HEK293 (cell line): ENCODE data around the gene SLC7A1.

Experiments used
- CTCF ChIA-PET: fragments of 350-600 bp; formaldehyde crosslinking; extraction: SDS; loops from one replicate; lab custom pipeline; 2021; ENCODE audit warnings: antibody characterized with exemption; lab: Yijun Ruan, JAX
- POLR2A ChIA-PET: fragments of 300-600 bp; formaldehyde crosslinking; extraction: SDS; loops from one replicate; lab custom pipeline; 2020; ENCODE audit warnings: antibody characterized with exemption, inconsistent platforms; lab: Yijun Ruan, JAX
- H3K27ac ChIP-seq: fragments of 200-500 bp; sonication (Bioruptor generic); 2 replicates; pipeline ENCODE4 v1.5.1; 2014; ENCODE audit warnings: low read depth, low read length, control low read depth, inconsistent platforms; ENCODE audit errors: extremely low read depth
- H3K36me3 ChIP-seq, 2 experiments: fragments of 200-500 bp in 1 of 2; sonication (Bioruptor generic) in 1 of 2; 1 replicate in 1 of 2; 2 replicates in 1 of 2; pipeline ENCODE4 v1.5.1; 2014 to 2017; ENCODE audit warnings: inconsistent platforms in 2 of 2, low read length in 2 of 2; ENCODE audit not compliant: control insufficient read depth in 2 of 2, insufficient read depth in 1 of 2
- H3K4me1 ChIP-seq: fragments of 200-500 bp; sonication (Bioruptor generic); 2 replicates; pipeline ENCODE4 v1.5.1; 2014; ENCODE audit warnings: mild to moderate bottlenecking, low read length, inconsistent platforms; ENCODE audit not compliant: control insufficient read depth, insufficient read depth
- H3K4me3 ChIP-seq: 2 replicates; pipeline ENCODE4 v1.5.1; 2011; ENCODE audit warnings: low read depth, mild to moderate bottlenecking, control low read depth, low read length, moderate library complexity
- H3K9me3 ChIP-seq: fragments of 200-500 bp; sonication (Bioruptor generic); 2 replicates; pipeline ENCODE4 v1.5.1; 2014; ENCODE audit warnings: low read depth, low read length, inconsistent platforms; ENCODE audit not compliant: control insufficient read depth, insufficient read depth
- EGR2 ChIP-seq: fragments of 450-650 bp; formaldehyde crosslinking; IDR thresholded peaks from 2 replicates; pipeline ENCODE4 v1.5.1; 2016; ENCODE audit warnings: low read depth, missing biosample characterization, missing genetic modification characterization
- SCRT2 ChIP-seq: fragments of 450-650 bp; formaldehyde crosslinking; IDR thresholded peaks from 2 replicates; pipeline ENCODE4 v1.5.1; 2016; ENCODE audit warnings: missing biosample characterization, missing genetic modification characterization
- SETDB1 ChIP-seq: IDR thresholded peaks from one replicate; pipeline ENCODE4 v1.6.1; 2017; ENCODE audit warnings: mild to moderate bottlenecking, low read length, moderate library complexity, mixed read lengths; ENCODE audit not compliant: insufficient read length
- TRIM28 ChIP-seq: IDR thresholded peaks from 2 replicates; pipeline ENCODE4 v1.6.1; 2011; ENCODE audit warnings: low read length, control low read depth, borderline replicate concordance
- WT1 ChIP-seq: fragments of 450-650 bp; formaldehyde crosslinking; IDR thresholded peaks from 2 replicates; pipeline ENCODE4 v1.5.1; 2016; ENCODE audit warnings: missing biosample characterization, missing genetic modification characterization
- ZBTB21 ChIP-seq: fragments of 450-650 bp; formaldehyde crosslinking; IDR thresholded peaks from 2 replicates; pipeline ENCODE4 v1.5.1; 2017; ENCODE audit warnings: missing biosample characterization, missing genetic modification characterization
- ZFP69B ChIP-seq: fragments of 450-650 bp; formaldehyde crosslinking; IDR thresholded peaks from 2 replicates; pipeline ENCODE4 v1.5.1; 2016; ENCODE audit warnings: missing biosample characterization, missing genetic modification characterization
- ZIC2 ChIP-seq: fragments of 450-650 bp; formaldehyde crosslinking; IDR thresholded peaks from 2 replicates; pipeline ENCODE4 v1.5.1; 2016; ENCODE audit warnings: missing biosample characterization, missing genetic modification characterization
- ZNF10 ChIP-seq: fragments of 450-650 bp; formaldehyde crosslinking; IDR thresholded peaks from 2 replicates; pipeline ENCODE4 v1.5.1; 2017; ENCODE audit warnings: missing biosample characterization, missing genetic modification characterization
- ZNF214 ChIP-seq: fragments of 450-650 bp; formaldehyde crosslinking; IDR thresholded peaks from 2 replicates; pipeline ENCODE4 v1.5.1; 2017; ENCODE audit warnings: missing biosample characterization, mild to moderate bottlenecking, missing genetic modification characterization, borderline replicate concordance
- ZNF223 ChIP-seq: fragments of 450-650 bp; formaldehyde crosslinking; IDR thresholded peaks from 2 replicates; pipeline ENCODE4 v1.5.1; 2016; ENCODE audit warnings: missing biosample characterization, missing genetic modification characterization
- ZNF23 ChIP-seq: fragments of 450-650 bp; formaldehyde crosslinking; IDR thresholded peaks from 2 replicates; pipeline ENCODE4 v1.5.1; 2016; ENCODE audit warnings: missing biosample characterization, missing genetic modification characterization, borderline replicate concordance
- ZNF239 ChIP-seq: fragments of 450-650 bp; formaldehyde crosslinking; IDR thresholded peaks from 2 replicates; pipeline ENCODE4 v1.5.1; 2016; ENCODE audit warnings: missing biosample characterization, missing genetic modification characterization
- ZNF426 ChIP-seq: fragments of 450-650 bp; formaldehyde crosslinking; IDR thresholded peaks from 2 replicates; pipeline ENCODE4 v1.5.1; 2017; ENCODE audit warnings: missing biosample characterization, missing genetic modification characterization, mild to moderate bottlenecking, inconsistent platforms, moderate library complexity
- ZNF501 ChIP-seq: fragments of 450-650 bp; formaldehyde crosslinking; IDR thresholded peaks from 2 replicates; pipeline ENCODE4 v1.5.1; 2016; ENCODE audit warnings: missing biosample characterization, missing genetic modification characterization
- ZNF555 ChIP-seq: fragments of 450-650 bp; formaldehyde crosslinking; conservative IDR thresholded peaks from 2 replicates; pipeline ENCODE4 v1.5.1; 2017; ENCODE audit warnings: missing biosample characterization, mild to moderate bottlenecking, missing genetic modification characterization, inconsistent platforms
- ZNF596 ChIP-seq: fragments of 450-650 bp; IDR thresholded peaks from 2 replicates; pipeline ENCODE4 v1.5.0; 2018; ENCODE audit warnings: missing biosample characterization, mild to moderate bottlenecking, missing genetic modification characterization, moderate library complexity
- ZNF776 ChIP-seq: fragments of 450-650 bp; formaldehyde crosslinking; IDR thresholded peaks from 2 replicates; pipeline ENCODE4 v1.5.0; 2017; ENCODE audit warnings: missing biosample characterization, missing genetic modification characterization, borderline replicate concordance
- ZNF777 ChIP-seq: fragments of 450-650 bp; formaldehyde crosslinking; IDR thresholded peaks from 2 replicates; pipeline ENCODE4 v1.5.1; 2017; ENCODE audit warnings: missing biosample characterization, missing genetic modification characterization, borderline replicate concordance
- ZNF837 ChIP-seq: fragments of 450-650 bp; formaldehyde crosslinking; IDR thresholded peaks from 2 replicates; pipeline ENCODE4 v1.5.1; 2016; ENCODE audit warnings: missing biosample characterization, missing genetic modification characterization
- ZNF843 ChIP-seq: fragments of 450-650 bp; formaldehyde crosslinking; IDR thresholded peaks from 2 replicates; pipeline ENCODE4 v1.5.1; 2016; ENCODE audit warnings: missing biosample characterization, missing genetic modification characterization
- ZSCAN16 ChIP-seq: fragments of 450-650 bp; formaldehyde crosslinking; IDR thresholded peaks from 2 replicates; pipeline ENCODE4 v1.5.1; 2016; ENCODE audit warnings: missing biosample characterization, missing genetic modification characterization
- TF ChIP-seq, protein P1 (sequence below): fragments of 450-650 bp; formaldehyde crosslinking; IDR thresholded peaks from 2 replicates; pipeline ENCODE4 v1.5.1; 2016; ENCODE audit warnings: missing biosample characterization, missing genetic modification characterization
- TF ChIP-seq, protein P2 (sequence below): fragments of 450-650 bp; formaldehyde crosslinking; IDR thresholded peaks from 2 replicates; pipeline ENCODE4 v1.5.1; 2017; ENCODE audit warnings: missing biosample characterization, missing genetic modification characterization
- TF ChIP-seq, protein P3 (sequence below): fragments of 450-650 bp; formaldehyde crosslinking; IDR thresholded peaks from 2 replicates; pipeline ENCODE4 v1.5.1; 2016; ENCODE audit warnings: missing biosample characterization, missing genetic modification characterization
- TF ChIP-seq, protein P4 (sequence below): fragments of 450-650 bp; formaldehyde crosslinking; IDR thresholded peaks from 2 replicates; pipeline ENCODE4 v1.5.0; 2017; ENCODE audit warnings: missing biosample characterization, missing genetic modification characterization, borderline replicate concordance
- TF ChIP-seq, protein P5 (sequence below): fragments of 450-650 bp; formaldehyde crosslinking; IDR thresholded peaks from 2 replicates; pipeline ENCODE4 v1.5.1; 2016; ENCODE audit warnings: missing biosample characterization, missing genetic modification characterization

The SLC7A1 gene

DNA sequence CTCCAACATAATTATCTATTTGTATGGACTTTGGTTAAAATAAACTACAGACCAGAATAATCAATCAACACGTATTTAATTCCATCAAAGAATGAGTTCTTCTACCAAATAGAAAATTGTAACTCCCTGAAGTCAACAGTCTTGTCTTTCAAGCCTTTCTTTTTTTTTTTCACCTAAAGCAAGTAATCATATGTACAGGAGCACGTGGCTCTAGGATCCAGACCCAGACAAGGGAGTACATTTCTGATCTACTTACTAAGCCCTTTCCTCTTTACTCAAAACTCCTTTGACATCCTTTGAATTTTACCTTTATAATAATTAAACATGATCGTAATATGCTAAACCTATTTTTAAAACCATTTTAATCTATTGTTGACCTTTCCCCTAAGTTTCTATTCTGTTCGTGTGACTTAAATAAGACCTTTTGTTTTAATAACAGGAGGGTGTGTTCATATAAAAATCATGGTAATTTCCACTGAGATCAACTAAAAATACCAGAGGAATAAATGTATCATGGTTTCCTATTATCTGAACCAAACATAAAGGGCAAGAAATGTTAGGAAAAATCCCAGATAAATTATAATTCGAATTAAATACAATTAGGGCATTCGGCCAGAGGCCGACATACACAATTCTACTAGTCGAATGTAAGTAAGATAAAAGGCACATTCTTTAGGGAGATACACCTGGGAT lies 1.7 kb downstream of the SLC7A1 start (continued):
- TF ChIP-seq, protein P1, sequence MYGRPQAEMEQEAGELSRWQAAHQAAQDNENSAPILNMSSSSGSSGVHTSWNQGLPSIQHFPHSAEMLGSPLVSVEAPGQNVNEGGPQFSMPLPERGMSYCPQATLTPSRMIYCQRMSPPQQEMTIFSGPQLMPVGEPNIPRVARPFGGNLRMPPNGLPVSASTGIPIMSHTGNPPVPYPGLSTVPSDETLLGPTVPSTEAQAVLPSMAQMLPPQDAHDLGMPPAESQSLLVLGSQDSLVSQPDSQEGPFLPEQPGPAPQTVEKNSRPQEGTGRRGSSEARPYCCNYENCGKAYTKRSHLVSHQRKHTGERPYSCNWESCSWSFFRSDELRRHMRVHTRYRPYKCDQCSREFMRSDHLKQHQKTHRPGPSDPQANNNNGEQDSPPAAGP (tag by site-specific recombination) = no peak
- no peak for TF ChIP-seq ZNF223 (tag by site-specific recombination)
- no peak for TF ChIP-seq SCRT2 (tag by site-specific recombination)
- no peak for TF ChIP-seq ZSCAN16 (tag by site-specific recombination)
- TF ChIP-seq, protein P2, sequence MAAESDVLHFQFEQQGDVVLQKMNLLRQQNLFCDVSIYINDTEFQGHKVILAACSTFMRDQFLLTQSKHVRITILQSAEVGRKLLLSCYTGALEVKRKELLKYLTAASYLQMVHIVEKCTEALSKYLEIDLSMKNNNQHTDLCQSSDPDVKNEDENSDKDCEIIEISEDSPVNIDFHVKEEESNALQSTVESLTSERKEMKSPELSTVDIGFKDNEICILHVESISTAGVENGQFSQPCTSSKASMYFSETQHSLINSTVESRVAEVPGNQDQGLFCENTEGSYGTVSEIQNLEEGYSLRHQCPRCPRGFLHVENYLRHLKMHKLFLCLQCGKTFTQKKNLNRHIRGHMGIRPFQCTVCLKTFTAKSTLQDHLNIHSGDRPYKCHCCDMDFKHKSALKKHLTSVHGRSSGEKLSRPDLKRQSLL (tag by site-specific recombination) = no peak
- TF ChIP-seq, protein P3, sequence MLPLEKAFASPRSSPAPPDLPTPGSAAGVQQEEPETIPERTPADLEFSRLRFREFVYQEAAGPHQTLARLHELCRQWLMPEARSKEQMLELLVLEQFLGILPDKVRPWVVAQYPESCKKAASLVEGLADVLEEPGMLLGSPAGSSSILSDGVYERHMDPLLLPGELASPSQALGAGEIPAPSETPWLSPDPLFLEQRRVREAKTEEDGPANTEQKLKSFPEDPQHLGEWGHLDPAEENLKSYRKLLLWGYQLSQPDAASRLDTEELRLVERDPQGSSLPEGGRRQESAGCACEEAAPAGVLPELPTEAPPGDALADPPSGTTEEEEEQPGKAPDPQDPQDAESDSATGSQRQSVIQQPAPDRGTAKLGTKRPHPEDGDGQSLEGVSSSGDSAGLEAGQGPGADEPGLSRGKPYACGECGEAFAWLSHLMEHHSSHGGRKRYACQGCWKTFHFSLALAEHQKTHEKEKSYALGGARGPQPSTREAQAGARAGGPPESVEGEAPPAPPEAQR (tag by site-specific recombination) = no peak
- TF ChIP-seq ZNF837 (tag by site-specific recombination) = no peak
- no peak for TF ChIP-seq EGR2 (tag by site-specific recombination)
- TF ChIP-seq ZNF426 (tag by site-specific recombination) = no peak
- TF ChIP-seq, all 188 proteins: peak for 0

DNA sequence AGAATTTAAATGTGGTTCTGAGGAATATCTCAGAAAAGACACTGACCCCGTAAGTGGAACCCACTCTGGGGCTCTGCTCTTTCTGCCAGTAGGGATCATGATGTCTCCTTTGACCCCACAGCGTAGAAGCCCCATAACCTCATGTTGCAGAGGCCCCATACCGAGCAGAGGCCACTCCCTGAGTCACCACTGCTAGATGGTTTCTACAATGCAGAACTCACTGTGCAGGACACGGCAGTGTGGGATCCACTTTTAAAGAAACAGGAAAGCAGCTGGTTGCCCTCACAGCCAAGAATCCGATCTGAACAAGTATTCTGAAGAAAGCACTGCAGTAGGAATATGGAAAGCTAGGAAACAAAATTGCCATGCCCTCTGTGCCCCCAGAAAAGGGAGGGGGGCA lies 4.2 kb downstream of the SLC7A1 start:
- Histone ChIP-seq H3K4me1 (no peaks in the 10 kb centered on the region), H3K4me3 (no peak overlapping the region), H3K36me3 (peaks cover 0 to 9% of the 10 kb centered on the region in 2 experiments; a peak in 1 of 3 replicates), H3K27ac (no peak overlapping the region), H3K9me3 (no peaks in the 10 kb centered on the region)
- ChIA-PET POLR2A (no interaction called here), CTCF (interaction anchor here (0.6 to 0.7 kb wide), 2 partner anchors 45 to 253 kb away, joined by 3 read pairs; no protein-coding TSS in a partner anchor)
- TF ChIP-seq, protein P4, sequence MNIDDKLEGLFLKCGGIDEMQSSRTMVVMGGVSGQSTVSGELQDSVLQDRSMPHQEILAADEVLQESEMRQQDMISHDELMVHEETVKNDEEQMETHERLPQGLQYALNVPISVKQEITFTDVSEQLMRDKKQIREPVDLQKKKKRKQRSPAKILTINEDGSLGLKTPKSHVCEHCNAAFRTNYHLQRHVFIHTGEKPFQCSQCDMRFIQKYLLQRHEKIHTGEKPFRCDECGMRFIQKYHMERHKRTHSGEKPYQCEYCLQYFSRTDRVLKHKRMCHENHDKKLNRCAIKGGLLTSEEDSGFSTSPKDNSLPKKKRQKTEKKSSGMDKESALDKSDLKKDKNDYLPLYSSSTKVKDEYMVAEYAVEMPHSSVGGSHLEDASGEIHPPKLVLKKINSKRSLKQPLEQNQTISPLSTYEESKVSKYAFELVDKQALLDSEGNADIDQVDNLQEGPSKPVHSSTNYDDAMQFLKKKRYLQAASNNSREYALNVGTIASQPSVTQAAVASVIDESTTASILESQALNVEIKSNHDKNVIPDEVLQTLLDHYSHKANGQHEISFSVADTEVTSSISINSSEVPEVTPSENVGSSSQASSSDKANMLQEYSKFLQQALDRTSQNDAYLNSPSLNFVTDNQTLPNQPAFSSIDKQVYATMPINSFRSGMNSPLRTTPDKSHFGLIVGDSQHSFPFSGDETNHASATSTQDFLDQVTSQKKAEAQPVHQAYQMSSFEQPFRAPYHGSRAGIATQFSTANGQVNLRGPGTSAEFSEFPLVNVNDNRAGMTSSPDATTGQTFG = no peak
- TF ChIP-seq ZNF214 = no peak
- TF ChIP-seq, protein P5, sequence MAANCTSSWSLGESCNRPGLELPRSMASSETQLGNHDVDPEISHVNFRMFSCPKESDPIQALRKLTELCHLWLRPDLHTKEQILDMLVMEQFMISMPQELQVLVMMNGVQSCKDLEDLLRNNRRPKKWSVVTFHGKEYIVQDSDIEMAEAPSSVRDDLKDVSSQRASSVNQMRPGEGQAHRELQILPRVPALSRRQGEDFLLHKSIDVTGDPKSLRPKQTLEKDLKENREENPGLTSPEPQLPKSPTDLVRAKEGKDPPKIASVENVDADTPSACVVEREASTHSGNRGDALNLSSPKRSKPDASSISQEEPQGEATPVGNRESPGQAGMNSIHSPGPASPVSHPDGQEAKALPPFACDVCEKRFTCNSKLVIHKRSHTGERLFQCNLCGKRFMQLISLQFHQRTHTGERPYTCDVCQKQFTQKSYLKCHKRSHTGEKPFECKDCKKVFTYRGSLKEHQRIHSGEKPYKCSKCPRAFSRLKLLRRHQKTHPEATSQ (tag by site-specific recombination) = no peak
- no peak for TF ChIP-seq ZNF843 (tag by site-specific recombination)
- 0 out of 2 replicates have a peak, but pooled peaks have one; percentile 12 for TF ChIP-seq ZIC2

DNA sequence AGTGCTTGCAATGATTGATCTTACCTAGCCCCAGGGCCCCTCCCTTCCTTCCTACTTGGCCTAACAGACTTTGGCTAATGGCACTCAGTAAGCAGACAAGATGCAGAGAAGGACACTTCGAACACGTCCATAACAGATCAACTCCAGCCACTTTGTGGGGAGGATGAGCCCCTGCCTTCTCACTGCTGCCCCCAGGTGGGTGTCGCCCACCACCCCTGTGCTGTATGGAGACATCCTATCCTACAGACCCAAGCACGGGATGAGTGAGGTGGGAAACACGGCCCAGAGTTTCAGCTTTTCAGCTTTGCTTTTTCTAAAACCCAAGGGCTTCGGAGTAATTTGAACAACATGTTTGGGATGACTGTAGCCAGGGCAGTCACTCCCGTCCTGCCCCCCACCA lies 5.5 kb downstream of the SLC7A1 start:
- POLR2A ChIA-PET = no interaction called here
- H3K27ac ChIP-seq = no peak overlapping the region
- TF ChIP-seq ZNF555 (tag by site-specific recombination) = no peak
- no peak for TF ChIP-seq ZNF10 (tag by site-specific recombination)
- TF ChIP-seq TRIM28 = no peak
- no peak for TF ChIP-seq ZNF596 (tag by site-specific recombination)
- no peak for TF ChIP-seq ZFP69B
- TF ChIP-seq WT1 (tag by site-specific recombination) = no peak
- no peak for TF ChIP-seq ZNF501
- TF ChIP-seq ZNF239 (tag by site-specific recombination) = no peak
- TF ChIP-seq SETDB1 = no peak
- TF ChIP-seq ZNF776 = no peak
- TF ChIP-seq ZNF837 (tag by site-specific recombination) = no peak
- TF ChIP-seq ZNF23 (tag by site-specific recombination) = no peak
- TF ChIP-seq ZNF777 (tag by site-specific recombination) = no peak
- no peak for TF ChIP-seq ZBTB21 (tag by site-specific recombination)

More for the DNA sequence above, 5.5 kb downstream of the SLC7A1 start:
- CTCF ChIA-PET = no interaction called here
- Histone ChIP-seq H3K4me1 (no peaks in the 10 kb centered on the region; the same call in 1 of the 2 replicates), H3K9me3 (no peaks in the 10 kb centered on the region), H3K36me3 (peaks cover 0 to 9% of the 10 kb centered on the region in 2 experiments; a peak in 1 of 3 replicates), H3K4me3 (no peak overlapping the region)
